GM19463 (cell line): ENCODE data around the gene SORCS2.

ENCODE experiments used
- ATAC-seq: cut with Tn5 transposase; IDR thresholded peaks from one replicate; pipeline ENCODE4 v1.9.1; 2021; ENCODE audit warnings: mild to moderate bottlenecking, moderate library complexity; ENCODE audit not compliant: unreplicated experiment

Gene SORCS2

DNA sequence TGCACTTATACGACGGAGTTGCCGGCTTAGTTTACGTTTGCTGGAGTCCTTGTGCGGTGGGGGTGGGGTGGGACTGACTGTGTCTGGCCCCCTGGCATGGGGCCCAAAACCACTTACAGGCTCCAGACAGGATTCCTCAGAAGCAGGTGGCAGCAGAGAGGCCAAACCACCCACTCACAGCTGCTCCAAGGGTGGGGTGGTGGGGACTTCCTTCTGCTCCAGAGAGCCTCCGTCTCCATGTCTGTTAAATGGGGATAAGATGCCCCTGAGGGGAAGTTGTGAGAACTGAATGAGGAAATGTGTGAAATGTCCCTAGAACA is 205.7 kb downstream of the SORCS2 start:
- no peak for ATAC-seq

DNA sequence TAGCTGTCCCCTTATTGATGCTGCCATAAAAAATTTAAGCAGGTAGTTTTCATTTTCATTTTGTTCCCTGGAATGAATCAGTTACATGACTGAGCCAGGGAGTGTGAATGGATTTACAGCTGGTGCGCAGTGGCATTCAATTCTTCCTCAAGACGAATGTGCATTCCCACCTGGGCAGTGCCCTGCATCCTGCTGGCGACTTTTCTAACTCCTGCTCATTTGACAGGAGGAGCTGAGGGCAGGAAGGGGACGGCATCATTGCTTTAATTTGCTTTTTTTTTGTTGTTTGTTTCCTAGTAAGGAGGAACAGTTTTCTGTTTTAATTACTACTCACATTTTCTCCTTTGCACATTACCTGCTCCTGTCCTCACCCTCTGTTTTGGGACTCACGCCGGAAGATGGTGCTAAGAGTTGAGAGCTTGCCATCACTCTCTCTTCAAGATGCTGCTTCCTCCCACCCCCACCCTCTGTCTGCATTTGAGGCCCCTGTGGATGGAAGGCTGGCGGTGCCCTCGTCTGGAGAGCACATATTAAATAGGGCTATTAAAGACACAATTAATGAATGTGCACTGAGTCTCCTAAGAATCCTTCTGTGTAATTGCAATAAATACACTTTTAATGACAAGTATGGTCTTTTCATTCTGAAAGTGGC is 206.6 kb downstream of the SORCS2 start:
- no peak for ATAC-seq

DNA sequence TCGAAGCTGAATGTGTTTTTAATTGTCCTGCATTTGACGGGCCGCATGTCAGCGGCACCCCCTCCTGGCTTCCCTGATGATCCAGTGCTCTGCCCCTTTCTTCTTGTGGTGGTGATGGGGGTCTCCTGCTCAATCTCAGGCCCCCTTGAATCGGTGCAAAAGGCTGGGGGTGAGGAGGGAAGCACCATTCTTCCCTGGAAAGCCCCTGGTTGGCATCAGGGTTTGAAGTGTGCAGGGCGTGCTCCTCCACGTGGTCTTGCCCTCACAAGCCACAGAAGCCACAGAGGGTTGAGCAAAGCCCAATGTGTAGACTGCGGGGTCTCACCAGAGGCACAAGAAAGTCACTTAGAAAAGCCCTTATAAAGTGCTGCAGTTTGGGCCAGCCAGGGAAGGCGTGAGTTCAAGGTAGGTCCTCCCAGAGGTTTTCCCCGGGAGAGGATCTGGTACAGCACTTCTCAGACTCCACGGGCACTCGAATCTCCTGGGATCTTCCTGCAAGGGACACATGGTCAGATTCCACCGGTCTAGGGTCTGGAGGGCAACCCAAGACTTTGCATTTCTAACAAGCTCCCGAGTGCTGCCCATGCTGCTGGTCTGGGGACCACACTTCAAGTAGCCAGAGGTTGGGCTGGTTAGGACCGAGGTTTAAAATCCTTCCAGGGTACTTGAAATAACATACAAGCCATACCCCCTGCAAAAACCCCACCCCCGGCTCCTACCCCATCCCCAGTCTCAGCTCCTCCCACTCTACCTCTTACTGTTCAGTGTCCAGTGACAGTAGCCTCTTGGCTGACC is 207.3 kb downstream of the SORCS2 start:
- no peak for ATAC-seq

DNA sequence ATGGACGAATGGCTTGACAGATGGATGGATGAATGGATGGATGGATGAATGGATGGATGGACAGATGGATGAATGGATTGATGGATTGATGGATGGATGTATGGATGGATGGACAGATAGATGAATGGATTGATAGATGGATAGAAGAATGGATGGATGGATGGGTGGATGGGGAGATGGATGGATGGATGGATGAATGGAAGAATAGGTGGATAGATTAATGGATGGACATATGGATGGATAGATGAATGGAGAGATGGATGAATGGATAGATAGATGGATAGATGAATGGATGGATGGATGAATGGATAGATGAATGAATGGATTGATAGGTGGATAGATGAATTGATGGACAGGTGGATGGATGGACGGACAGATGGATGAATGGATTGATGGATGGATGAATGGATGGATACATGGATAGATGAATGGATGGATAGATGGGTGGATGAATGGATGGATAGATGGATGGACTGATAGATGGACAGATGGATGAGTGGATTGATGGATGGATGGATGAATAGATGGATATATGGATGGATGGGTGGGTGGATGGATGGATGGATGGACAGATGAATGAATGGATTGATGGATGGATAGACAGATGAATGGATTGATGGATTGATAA is 208.4 kb downstream of the SORCS2 start:
- no peak for ATAC-seq

DNA sequence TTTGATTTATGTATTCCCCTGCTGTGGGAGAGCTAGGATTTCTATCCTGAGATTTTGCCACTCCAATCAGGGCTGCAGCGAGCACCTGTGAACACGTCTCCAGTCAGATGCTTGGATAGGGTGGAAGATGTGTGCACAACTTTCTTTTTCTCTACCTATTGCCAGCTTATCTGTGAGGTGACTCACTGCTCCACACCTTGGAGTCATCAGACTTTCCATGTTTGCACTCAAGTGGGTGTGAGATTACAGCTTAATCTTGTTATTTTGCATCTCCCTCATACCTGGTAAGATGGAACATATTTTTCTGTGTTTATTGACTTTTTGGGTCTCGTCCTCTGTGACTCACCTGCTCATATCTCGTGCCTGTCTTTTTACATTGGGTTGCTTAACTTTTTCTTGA is 210.2 kb downstream of the SORCS2 start:
- no peak for ATAC-seq

DNA sequence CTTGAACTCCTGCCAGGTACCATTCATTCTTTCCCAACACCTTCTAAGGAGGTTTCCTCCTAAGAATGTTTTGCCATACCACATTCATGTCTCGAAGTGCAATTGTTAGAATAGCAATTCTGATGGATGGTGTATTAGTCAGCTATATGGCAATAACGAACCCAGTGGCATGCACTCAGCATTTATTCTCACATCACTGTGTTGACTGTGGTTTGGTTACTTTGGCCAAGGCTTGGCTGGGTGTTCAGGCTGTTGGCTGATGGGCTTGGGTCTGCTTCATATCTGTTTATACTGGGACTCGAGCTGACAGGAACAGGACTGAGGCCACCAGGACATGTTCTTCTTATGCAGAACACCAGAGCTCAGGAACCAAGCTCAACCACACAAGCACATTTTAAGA is 210.7 kb downstream of the SORCS2 start:
- ATAC-seq = no peak

DNA sequence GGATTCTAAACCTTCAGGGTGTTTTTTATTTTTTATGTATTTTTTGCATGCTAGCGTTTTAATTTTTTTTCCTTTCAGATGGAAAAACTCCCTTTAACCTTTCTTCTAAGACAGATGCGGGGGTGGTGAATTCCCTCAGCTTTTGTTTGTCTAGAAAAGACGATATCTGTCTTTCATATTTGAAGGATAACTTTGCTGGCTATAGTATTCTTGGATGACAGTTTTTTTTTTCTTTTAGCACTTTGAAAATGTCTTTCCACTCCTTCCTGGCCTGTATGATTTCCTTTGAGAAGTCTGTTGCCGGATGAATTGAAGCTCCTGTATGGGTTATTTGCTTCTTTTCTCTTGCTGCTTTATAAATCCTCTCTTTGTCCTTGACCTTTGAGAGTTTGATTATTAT is 215.8 kb downstream of the SORCS2 start:
- ATAC-seq = no peak

DNA sequence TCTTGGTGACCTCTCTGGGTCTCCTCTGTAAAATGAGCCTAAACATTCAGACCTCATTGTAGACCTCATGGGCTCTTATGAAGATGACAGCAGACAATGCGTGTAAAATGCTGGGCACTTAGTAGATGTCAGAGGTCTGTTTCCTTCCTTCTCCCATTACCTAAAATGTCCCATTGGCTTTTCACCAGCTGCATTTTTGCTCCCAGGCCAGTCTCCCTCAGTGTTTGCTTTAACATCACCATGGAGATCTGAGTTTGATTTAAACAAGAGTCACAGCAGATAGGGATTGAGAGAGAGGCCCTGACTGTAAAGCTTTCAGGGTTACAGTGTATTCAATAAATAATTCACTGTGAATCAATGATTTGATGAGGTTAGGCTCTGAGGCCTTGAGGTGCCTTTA is 218.1 kb downstream of the SORCS2 start:
- ATAC-seq = no peak

DNA sequence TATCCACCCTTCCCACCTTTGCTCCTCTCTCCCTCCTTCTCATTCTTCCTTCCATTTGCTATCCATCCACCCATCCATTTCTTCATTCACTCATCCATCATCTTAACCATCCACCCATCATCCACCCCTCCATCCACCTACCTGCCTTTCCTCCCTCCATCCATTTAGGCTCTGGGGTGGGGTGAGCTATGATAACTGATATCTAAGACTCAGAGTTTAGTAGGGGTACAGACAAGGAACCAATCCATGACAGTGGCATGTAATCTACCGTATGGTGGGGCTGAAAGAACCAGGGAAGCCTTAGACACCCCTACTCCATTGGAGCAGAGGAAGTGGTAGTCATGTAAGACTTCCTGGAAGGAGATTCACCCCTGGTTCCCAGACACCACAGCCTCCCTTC is 219.2 kb downstream of the SORCS2 start:
- no peak for ATAC-seq

DNA sequence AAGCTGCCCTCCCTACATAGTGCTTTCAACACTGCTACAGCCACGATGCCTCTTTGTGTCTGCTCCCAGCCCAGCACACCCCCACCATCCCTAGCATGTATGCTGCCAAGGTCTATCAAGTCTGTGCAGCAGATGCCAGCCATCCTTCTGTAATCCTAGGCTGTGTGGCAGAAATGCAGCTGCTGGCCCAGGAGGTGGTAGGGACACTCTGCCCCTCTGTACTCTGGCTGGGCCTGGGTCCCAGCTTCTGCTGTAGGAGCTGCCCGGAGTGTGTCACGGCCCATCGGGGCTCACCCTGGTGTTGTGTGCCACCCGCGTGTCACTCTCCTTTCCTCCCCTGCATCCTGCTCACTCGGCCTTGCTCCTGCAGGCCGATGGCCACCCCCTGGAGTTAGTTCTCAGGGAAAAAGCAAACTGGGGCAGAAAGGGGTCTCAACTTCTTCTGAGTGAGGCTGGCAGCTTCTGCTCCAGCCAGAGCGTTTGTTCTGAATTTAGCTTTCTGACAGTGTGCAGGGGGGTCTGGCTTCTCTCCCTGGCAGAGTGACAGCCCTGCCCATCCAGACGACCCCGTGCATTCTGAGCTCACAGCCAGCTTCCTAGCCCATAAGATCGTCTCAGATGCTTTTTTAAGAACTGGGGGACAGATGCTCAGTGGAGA is 219.7 kb downstream of the SORCS2 start:
- ATAC-seq = no peak

DNA sequence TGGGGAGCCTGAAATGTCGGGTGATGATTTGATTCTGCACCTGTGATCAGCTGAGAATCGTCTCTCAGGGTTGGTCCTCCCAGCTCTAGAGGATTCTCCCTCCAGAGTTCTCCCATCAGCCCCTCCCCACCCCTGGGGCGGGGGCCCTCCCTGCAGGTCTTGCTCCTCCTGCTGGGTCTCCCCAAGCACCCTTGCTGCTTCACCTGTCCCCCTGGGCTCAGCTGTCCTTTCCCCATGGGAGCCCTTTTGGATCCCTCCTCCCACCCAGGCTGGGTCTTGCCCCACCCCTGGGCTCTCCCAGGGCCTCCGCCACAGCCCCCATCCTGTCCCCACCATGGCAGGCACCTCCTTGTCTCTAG is 220.2 kb downstream of the SORCS2 start:
- no peak for ATAC-seq

DNA sequence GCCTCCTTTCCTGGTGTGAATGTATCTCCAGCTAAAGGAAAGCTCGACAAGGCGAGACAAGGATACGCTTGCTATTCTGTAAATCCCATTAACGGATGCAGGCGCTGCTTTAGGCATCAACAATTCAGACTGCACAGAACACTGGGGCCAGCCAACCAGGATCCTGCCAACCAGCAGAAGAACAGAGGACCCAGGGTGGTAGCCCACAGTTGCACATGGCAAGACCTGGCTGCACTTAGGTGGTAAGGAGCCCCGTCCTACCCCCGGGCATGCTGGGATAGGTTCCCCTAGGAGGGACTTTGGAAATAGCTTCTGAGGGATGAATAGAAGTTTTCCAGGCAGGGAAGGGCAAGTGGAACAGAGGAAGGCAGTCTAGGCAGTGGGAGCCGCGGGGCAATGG is 221.7 kb downstream of the SORCS2 start:
- no peak for ATAC-seq

DNA sequence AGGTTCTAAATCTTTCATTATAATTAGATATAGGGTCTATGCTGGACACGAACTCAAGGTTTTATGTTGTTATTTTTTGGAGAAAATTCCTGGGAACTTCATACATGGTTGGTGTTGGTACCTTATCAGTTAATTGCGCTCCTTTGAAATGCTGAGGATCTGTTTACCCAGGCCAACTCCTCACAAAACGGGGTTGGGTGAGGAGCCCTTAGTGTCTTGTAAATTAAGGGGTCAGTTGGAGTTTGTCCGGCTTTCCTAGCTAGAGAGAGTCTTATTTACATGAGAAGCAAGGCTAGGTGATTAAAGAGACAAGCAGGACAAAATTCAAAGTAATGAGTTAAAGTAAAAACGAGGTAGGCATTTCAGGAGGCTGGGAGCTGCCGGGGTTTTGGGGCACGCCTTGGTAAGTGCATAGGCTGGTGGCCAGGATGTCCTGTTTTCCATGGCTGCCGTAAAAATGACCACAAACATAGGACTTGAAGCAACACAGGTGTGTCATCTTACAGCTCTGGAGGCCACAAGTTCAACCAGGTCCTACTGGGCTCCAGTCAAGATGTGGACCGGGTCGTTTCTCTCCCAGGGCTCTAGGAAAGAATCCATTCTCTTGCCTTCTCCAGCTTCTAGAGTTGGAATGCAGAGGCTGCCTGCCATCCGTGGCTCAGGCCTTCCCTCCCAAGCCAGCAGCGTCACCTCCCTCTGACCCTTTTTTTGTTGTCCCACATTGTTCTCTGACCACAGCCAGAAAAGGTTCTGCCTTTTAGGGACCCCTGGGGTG is 222.6 kb downstream of the SORCS2 start:
- no peak for ATAC-seq

DNA sequence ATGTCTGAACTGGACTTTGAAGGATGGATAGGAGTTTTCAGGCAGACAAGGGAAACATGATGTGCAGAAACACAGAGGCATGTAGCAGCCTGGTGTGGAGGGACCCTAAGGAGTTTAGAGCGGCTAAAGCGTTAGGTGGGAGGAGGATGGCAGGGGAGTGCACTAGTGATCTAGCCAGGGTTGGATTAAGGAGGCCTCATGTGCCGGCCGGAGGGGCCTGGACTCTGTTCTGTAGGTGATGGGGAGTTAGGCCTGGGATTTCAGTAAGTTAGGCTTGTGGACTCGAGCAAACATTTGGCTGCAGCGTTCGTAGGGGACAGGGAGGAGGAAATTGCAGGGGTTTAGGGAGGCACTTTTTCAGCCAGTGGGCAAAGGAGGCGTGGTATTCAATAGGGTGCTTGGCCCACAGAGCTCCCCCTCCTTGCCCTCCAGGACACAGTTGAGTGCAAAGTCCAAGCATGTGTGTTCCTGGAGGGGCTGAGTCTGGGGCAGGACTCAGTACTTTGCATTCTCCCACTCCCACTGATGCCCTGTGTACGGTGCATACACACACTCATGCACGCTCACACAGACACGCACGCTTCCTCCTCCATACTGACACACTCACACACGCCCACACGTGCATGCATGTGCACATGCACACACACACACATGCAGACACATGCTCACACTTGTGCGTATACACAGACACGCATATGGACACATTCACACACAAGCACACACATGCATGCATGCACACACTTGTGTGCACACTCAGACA is 223.8 kb downstream of the SORCS2 start:
- ATAC-seq = no peak

DNA sequence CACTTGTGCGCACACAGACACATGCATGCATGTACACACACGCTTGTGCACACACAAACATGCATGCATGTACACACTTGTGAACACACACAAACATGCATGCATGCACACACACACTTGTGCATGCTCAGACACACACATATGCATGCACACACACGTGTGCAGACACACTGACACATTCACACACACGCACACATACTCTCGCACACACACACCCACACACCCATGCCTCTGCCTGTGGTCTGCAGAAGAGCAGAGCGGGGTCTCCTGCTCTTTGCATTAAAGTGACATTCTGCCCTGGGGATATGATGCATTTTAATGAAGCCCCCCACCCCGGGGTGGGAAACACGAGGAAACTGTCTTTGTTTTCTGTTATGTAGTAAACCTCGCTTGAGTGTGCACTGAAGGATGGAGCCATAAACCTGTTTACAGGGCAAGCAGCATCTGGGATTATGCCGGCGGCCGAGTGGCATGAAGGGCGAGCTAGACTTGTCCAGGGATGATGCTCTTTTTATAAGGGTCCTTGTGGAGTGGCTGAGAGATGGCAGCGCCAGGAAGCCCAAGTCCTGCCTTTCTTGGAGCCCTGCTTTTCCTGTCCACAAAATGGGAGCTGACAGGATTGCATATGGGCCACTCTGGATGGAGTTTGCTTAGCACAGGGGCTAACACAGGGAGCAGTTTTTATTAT is 224.6 kb downstream of the SORCS2 start:
- no peak for ATAC-seq

DNA sequence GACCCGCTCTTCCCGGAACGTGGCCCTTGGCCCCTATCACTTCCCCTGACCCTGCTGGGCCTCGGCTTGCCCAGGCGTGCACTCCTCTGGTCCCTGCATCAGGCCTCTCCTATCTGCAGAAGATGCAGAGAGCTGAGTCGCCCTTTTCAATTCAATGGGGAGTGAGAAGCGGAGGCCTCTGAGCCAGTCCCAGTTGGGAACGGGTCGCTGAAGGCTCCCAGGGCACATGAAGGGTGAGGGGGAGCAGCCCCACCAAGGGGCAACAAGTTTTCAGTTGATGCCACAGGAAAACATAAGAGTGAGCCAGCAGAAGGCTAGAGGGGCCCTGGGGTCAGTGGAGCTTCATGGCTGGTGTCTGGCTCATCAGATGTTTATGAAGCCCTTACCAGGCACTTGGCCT is 225.3 kb downstream of the SORCS2 start:
- no peak for ATAC-seq

DNA sequence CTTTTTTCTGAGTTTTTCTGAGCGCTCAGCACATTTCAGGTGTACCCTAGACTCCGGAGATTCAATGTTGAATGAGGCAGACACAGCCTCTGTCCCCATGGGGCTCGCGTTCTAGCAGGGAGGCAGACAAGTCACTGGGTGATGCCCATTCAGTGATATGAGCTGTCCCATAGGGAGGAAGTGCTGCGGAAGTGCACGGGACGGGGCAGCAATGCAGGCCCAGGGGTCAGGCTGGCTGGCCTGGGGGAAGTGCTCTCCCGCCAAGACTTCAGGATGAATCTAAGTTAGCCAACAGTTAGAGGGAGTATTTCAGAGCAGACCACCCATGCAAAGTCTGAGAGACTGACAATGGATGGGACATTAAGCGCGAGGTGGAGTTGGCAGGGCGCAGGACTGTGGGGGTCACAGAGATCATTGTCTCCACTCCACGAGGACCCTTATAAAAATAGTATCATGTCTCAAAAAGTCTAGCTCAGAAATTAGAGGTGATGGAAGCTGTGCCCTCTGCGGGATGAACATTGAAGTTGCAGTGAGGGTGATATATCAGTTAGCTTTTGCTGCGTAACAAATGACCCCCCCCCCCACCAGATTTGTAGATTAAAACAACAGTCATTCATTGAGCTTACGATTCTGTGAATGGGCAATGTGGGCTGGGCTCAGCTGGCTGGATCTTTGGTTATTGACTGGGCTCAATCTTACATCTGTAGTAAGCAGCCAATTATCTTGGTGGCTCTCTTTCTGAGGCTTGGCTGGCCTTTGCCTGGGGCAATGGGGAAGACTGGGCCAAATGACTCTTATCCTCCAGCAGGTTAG is 226.0 kb downstream of the SORCS2 start:
- ATAC-seq = no peak

DNA sequence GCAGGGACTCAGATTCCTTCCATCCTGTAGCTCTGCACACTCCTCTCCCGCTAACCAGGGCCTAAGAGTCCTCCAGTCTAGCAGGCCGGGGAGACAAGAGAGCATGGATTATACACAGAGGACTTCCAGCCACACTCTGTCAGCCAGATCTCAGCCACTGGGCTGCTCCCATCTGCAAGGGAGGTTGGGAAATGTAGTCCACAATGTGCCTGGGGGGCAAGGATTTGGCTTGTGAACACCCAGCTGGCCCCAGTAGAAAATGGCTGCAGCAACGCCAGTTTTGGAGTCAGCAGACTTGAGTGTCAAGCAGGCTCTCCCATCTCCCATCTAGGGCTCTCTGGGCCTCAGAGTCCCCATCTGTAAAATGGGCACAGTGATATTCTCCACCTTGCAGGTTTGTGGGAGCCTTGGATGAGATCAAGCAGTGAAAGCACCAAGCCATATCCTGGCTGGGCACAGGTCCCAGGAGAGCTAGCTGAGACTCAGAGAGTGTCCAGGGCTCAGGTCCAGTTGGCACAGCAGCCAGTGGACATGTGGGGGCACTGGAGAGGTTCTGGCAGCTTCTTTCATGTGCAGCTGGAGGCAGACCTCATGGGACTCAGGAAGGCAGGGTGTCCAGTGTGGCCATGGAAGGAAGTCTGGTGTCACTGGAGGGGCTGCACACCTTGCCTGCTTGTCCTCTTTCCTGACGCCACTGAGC is 227.8 kb downstream of the SORCS2 start:
- no peak for ATAC-seq

DNA sequence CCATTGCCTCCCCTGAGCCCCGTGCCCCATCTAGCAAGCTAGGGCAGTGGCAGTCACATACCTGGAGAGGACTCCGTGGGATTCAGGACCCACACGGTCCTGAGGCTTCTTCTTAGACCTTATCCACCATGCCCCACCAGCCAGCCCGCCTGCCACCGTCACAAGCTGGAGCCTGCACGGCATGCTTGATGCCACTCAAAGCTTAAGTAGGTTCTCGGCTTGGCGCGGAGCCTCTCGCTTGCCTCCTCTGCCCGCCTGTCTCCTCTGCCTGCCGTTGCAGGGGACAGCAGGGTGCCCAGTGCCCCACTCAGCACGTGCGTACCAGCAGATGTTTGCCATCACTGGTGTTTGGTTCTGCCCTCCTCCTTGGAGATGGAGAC is 228.3 kb downstream of the SORCS2 start:
- no peak for ATAC-seq
